ENCODE results near the gene OPN1SW. TPM values are rescaled to one million over a fixed set of nuclear protein-coding genes. Genes with fewer than 3 reads are reported as not detected.

OPN1SW gene
- total RNA-seq, 1 donor from 2014 or later, result not detected

GRCh38 chr7:128739990-128740682, 35.5 kb downstream of the OPN1SW start:
- ATAC-seq, result no peak
- intact Hi-C loops (cut with DNase I), result loop anchor here (5.0 kb wide), 2 partner anchors 52 to 122 kb away; partner anchors contain the start of genes ATP6V1F and CCDC136

GRCh38 chr7:128739048-128739962, 36.3 kb downstream of the OPN1SW start, which contains the start of gene CALU:
Gene CALU, plus strand, starts transcription at chr7:128739359. Its CDS starts 9,225 bp downstream, at chr7:128748584.
- peak; percentile 99 for ATAC-seq
- peak; percentile 98 for DNase-seq (ENCODE audit: missing footprints)
- intact Hi-C loops (cut with DNase I), result loop anchor here (5.0 kb wide), 2 partner anchors 53 to 123 kb away; partner anchors contain the start of genes ATP6V1F and CCDC136

More at GRCh38 chr7:128739990-128740682, 35.5 kb downstream of the OPN1SW start:
- DNase-seq (ENCODE audit: missing footprints), result no peak

GRCh38 chr7:128738570-128739047, 37.0 kb downstream of the OPN1SW start:
- ATAC-seq (peak; percentile 26), DNase-seq (ENCODE audit: missing footprints) (no peak)
- intact Hi-C loops (cut with DNase I), result loop anchor here (5.0 kb wide), 2 partner anchors 54 to 124 kb away; partner anchors contain the start of genes ATP6V1F and CCDC136

- intact Hi-C loops (cut with DNase I), result loop anchor here (5.0 kb wide), 2 partner anchors 54 to 124 kb away; partner anchors contain the start of genes ATP6V1F and CCDC136
- ATAC-seq (no peak), DNase-seq (ENCODE audit: missing footprints) (no peak)
These were observed 37.7 kb downstream of the OPN1SW start for GRCh38 chr7:128737867-128738385.

GRCh38 chr7:128737441-128737840, 38.2 kb downstream of the OPN1SW start:
- intact Hi-C loops (cut with DNase I), result loop anchor here (5.0 kb wide), 2 partner anchors 55 to 125 kb away; partner anchors contain the start of genes ATP6V1F and CCDC136
- ATAC-seq, result no peak

GRCh38 chr7:128735436-128735835, 40.2 kb downstream of the OPN1SW start:
- peak; percentile 67 for DNase-seq (ENCODE audit: missing footprints)
- intact Hi-C loops (cut with DNase I), result loop anchor here (5.0 kb wide), 2 partner anchors 57 to 127 kb away; partner anchors contain the start of genes ATP6V1F and CCDC136

More at GRCh38 chr7:128737441-128737840, 38.2 kb downstream of the OPN1SW start:
- no peak for DNase-seq (ENCODE audit: missing footprints)

GRCh38 chr7:128734890-128735289, 40.7 kb downstream of the OPN1SW start:
- no peak for ATAC-seq
- intact Hi-C loops (cut with DNase I), result loop anchor here (5.0 kb wide), 2 partner anchors 57 to 127 kb away; partner anchors contain the start of genes ATP6V1F and CCDC136
- no peak for DNase-seq (ENCODE audit: missing footprints)

More at GRCh38 chr7:128735436-128735835, 40.2 kb downstream of the OPN1SW start:
- ATAC-seq, result no peak

- intact Hi-C loops (cut with DNase I), result no loop called here
- ATAC-seq, result no peak
- no peak for DNase-seq (ENCODE audit: missing footprints)
These were observed 42.3 kb downstream of the OPN1SW start for GRCh38 chr7:128733278-128733645.

- ATAC-seq, result no peak
- DNase-seq (ENCODE audit: missing footprints), result no peak
- intact Hi-C loops (cut with DNase I), result no loop called here
These were observed 42.9 kb downstream of the OPN1SW start for GRCh38 chr7:128732521-128733277.

- no peak for ATAC-seq
- no peak for DNase-seq (ENCODE audit: missing footprints)
- intact Hi-C loops (cut with DNase I), result no loop called here
These were observed 44.4 kb downstream of the OPN1SW start for GRCh38 chr7:128731184-128731583.

GRCh38 chr7:128729494-128729893, 46.1 kb downstream of the OPN1SW start:
- DNase-seq (ENCODE audit: missing footprints) (no peak), ATAC-seq (no peak)
- intact Hi-C loops (cut with DNase I), result no loop called here

GRCh38 chr7:128728598-128728997, 47.0 kb downstream of the OPN1SW start:
- DNase-seq (ENCODE audit: missing footprints) (no peak), ATAC-seq (no peak)
- intact Hi-C loops (cut with DNase I), result no loop called here

GRCh38 chr7:128727239-128727638, 48.4 kb downstream of the OPN1SW start:
- ATAC-seq, result no peak
- intact Hi-C loops (cut with DNase I), result no loop called here
- no peak for DNase-seq (ENCODE audit: missing footprints)

- ATAC-seq (no peak), DNase-seq (ENCODE audit: missing footprints) (no peak)
- intact Hi-C loops (cut with DNase I), result no loop called here
These were observed 48.9 kb downstream of the OPN1SW start for GRCh38 chr7:128726737-128727072.

GRCh38 chr7:128726059-128726736, 49.4 kb downstream of the OPN1SW start:
- intact Hi-C loops (cut with DNase I), result no loop called here
- no peak for DNase-seq (ENCODE audit: missing footprints)
- ATAC-seq, result no peak

- DNase-seq (ENCODE audit: missing footprints), result no peak
- intact Hi-C loops (cut with DNase I), result no loop called here
- no peak for ATAC-seq
These were observed 50.1 kb downstream of the OPN1SW start for GRCh38 chr7:128725531-128725930.

- intact Hi-C loops (cut with DNase I), result no loop called here
- no peak for ATAC-seq
- no peak for DNase-seq (ENCODE audit: missing footprints)
These were observed 50.9 kb downstream of the OPN1SW start for GRCh38 chr7:128724743-128725142.
